ENCODE data around the gene LRRTM4.

The LRRTM4 gene

DNA sequence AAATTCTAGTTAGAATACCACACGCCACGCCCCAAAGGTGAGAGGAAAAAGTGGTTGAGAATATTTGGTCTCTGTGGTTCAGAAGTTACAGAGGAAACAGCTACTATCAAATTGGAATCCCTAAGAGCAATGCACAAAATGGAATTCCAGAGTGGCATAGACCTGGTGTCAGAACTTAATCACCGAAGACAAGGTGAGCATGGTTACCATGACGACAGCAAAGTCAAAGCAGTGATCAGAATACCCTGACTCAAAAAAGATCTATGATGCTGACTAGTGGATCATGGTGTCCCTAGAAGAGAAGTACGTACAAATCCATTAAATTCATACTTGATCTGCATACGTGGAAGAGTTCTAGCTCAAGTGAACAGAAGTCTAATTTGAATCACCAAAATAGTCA lies 14.5 kb downstream of the LRRTM4 start:
- H3K36me3 Mint-ChIP-seq = no peaks in the 10 kb centered on the region

GRCh38 chr2:77488141-77488540 lies 34.0 kb downstream of the LRRTM4 start:
- H3K27ac Mint-ChIP-seq = no peak overlapping the region
- H3K36me3 Mint-ChIP-seq = no peaks in the 10 kb centered on the region
- H3K4me1 Mint-ChIP-seq = no peaks in the 10 kb centered on the region
- no peaks in the 10 kb centered on the region for H3K27me3 Mint-ChIP-seq
- no peak overlapping the region for H3K4me3 Mint-ChIP-seq
- no peaks in the 10 kb centered on the region for H3K9me3 Mint-ChIP-seq

More for the DNA sequence above, 14.5 kb downstream of the LRRTM4 start:
- Mint-ChIP-seq H3K27me3 (no peaks in the 10 kb centered on the region), H3K9me3 (no peaks in the 10 kb centered on the region), H3K27ac (no peak overlapping the region), H3K4me3 (no peak overlapping the region), H3K4me1 (no peaks in the 10 kb centered on the region)

GRCh38 chr2:77487074-77487803 lies 34.9 kb downstream of the LRRTM4 start:
- no peaks in the 10 kb centered on the region for H3K36me3 Mint-ChIP-seq
- no peaks in the 10 kb centered on the region for H3K4me1 Mint-ChIP-seq
- no peak overlapping the region for H3K4me3 Mint-ChIP-seq
- H3K9me3 Mint-ChIP-seq = no peaks in the 10 kb centered on the region
- H3K27ac Mint-ChIP-seq = no peak overlapping the region
- no peaks in the 10 kb centered on the region for H3K27me3 Mint-ChIP-seq

DNA sequence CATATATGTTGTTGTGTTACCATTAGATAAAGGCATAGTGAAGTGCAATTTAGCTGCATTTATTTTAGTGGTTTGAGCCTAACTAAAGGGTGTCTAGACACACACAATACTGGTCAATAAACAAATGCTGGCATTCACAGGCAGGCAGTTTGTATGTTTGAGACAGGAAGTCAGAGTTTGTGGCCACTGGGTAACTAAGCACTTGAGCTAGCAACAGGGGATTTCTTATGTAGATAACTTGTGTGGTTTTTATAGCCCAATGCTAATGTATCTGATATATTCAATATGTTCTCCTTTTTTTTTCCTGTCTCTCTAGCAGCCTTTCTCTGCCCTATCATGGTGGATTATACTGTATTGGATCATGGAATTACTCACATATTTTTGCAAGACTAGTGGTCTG lies 38.1 kb downstream of the LRRTM4 start:
- Mint-ChIP-seq H3K9me3 (peaks cover 10% of the 10 kb centered on the region), H3K4me3 (no peak overlapping the region), H3K27ac (no peak overlapping the region), H3K4me1 (no peaks in the 10 kb centered on the region), H3K36me3 (no peaks in the 10 kb centered on the region), H3K27me3 (no peaks in the 10 kb centered on the region)

DNA sequence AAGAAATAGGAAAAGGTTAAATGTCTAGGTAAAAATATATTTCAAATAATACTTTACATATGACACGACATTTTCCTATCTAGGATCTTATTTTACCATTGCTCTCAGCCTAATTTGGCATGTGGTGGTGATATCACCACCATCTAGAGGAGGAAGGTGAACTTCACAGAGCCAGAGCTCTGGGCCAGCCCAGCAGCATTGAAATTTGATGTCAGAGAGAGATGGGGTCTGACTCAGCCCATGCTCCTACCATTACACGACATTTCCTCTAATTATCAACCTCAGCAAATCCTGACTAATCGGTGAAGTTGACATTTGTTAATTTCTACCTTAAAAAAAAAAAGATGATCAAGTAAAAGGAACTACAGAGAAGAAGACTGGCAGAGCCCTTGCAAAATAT lies 42.3 kb downstream of the LRRTM4 start:
- Mint-ChIP-seq H3K27ac (no peak overlapping the region), H3K4me3 (no peak overlapping the region), H3K27me3 (no peaks in the 10 kb centered on the region), H3K36me3 (no peaks in the 10 kb centered on the region), H3K9me3 (peaks cover 15% of the 10 kb centered on the region), H3K4me1 (no peaks in the 10 kb centered on the region)

GRCh38 chr2:77479395-77479794 lies 42.8 kb downstream of the LRRTM4 start:
- Mint-ChIP-seq H3K36me3 (no peaks in the 10 kb centered on the region), H3K4me1 (no peaks in the 10 kb centered on the region), H3K27me3 (no peaks in the 10 kb centered on the region), H3K4me3 (no peak overlapping the region), H3K9me3 (peaks cover 15% of the 10 kb centered on the region), H3K27ac (no peak overlapping the region)

GRCh38 chr2:77470096-77470495 lies 52.1 kb downstream of the LRRTM4 start:
- H3K9me3 Mint-ChIP-seq = no peaks in the 10 kb centered on the region
- H3K4me1 Mint-ChIP-seq = no peaks in the 10 kb centered on the region
- no peaks in the 10 kb centered on the region for H3K36me3 Mint-ChIP-seq
- H3K27ac Mint-ChIP-seq = no peak overlapping the region
- H3K27me3 Mint-ChIP-seq = no peaks in the 10 kb centered on the region
- H3K4me3 Mint-ChIP-seq = no peak overlapping the region

- H3K4me1 Mint-ChIP-seq = no peaks in the 10 kb centered on the region
- no peaks in the 10 kb centered on the region for H3K27me3 Mint-ChIP-seq
- no peak overlapping the region for H3K27ac Mint-ChIP-seq
- no peak overlapping the region for H3K4me3 Mint-ChIP-seq
- no peaks in the 10 kb centered on the region for H3K9me3 Mint-ChIP-seq
- H3K36me3 Mint-ChIP-seq = no peaks in the 10 kb centered on the region
Observed at GRCh38 chr2:77469106-77469505, 53.1 kb downstream of the LRRTM4 start.

DNA sequence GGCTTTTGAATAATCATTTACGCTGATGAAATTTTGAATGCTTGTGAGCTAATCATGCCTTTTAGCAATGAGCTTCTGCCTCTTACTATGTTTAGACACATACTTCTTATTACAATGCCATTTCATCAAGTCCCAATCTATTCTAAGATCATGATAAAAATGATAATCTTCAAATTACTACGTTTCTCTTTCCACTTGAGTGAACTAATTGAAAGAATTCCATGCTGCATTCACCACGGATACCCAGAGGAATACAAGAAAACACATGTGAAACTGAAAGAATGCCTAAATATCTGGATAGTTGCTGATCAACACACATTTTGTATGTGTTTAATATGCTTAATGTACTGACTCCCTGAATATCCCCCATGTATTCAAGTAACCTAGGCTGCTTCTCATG lies 62.3 kb downstream of the LRRTM4 start:
- Mint-ChIP-seq H3K27ac (no peak overlapping the region), H3K27me3 (no peaks in the 10 kb centered on the region)

GRCh38 chr2:77458216-77458615 lies 64.0 kb downstream of the LRRTM4 start:
- no peaks in the 10 kb centered on the region for H3K27me3 Mint-ChIP-seq
- H3K4me1 Mint-ChIP-seq = no peaks in the 10 kb centered on the region
- H3K36me3 Mint-ChIP-seq = no peaks in the 10 kb centered on the region
- no peak overlapping the region for H3K4me3 Mint-ChIP-seq
- no peaks in the 10 kb centered on the region for H3K9me3 Mint-ChIP-seq
- H3K27ac Mint-ChIP-seq = no peak overlapping the region

More for the DNA sequence above, 62.3 kb downstream of the LRRTM4 start:
- Mint-ChIP-seq H3K36me3 (no peaks in the 10 kb centered on the region), H3K9me3 (no peaks in the 10 kb centered on the region), H3K4me3 (no peak overlapping the region), H3K4me1 (no peaks in the 10 kb centered on the region)

DNA sequence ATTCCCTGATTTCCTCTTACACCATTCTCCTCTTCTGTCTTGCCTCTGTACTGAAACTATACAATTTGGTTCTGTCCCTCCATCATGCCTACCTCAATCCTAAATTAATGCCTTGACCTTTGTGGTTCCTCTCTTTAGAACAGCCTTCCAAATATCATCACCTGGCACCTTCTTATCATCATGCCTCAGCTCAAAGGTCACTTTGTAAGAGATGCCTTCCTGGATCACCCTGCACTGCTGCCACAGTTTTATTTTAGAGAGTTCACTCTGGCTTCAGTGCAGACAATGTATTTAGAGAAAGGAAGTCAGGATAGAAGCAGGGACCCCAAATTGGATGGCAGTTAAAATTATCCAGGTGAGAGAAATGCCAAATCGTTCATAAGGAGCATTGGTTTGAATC lies 64.5 kb downstream of the LRRTM4 start:
- H3K4me3 Mint-ChIP-seq = no peak overlapping the region
- H3K36me3 Mint-ChIP-seq = no peaks in the 10 kb centered on the region

GRCh38 chr2:77443076-77443475 lies 79.1 kb downstream of the LRRTM4 start:
- H3K27ac Mint-ChIP-seq = no peak overlapping the region
- no peak overlapping the region for H3K4me3 Mint-ChIP-seq
- H3K27me3 Mint-ChIP-seq = no peaks in the 10 kb centered on the region
- peaks cover 4% of the 10 kb centered on the region for H3K9me3 Mint-ChIP-seq
- H3K4me1 Mint-ChIP-seq = no peaks in the 10 kb centered on the region
- no peaks in the 10 kb centered on the region for H3K36me3 Mint-ChIP-seq

More for the DNA sequence above, 64.5 kb downstream of the LRRTM4 start:
- Mint-ChIP-seq H3K4me1 (no peaks in the 10 kb centered on the region), H3K27me3 (no peaks in the 10 kb centered on the region), H3K9me3 (no peaks in the 10 kb centered on the region), H3K27ac (no peak overlapping the region)

GRCh38 chr2:77434880-77435279 lies 87.3 kb downstream of the LRRTM4 start:
- Mint-ChIP-seq H3K9me3 (no peaks in the 10 kb centered on the region), H3K27me3 (no peaks in the 10 kb centered on the region), H3K4me3 (no peak overlapping the region), H3K27ac (no peak overlapping the region), H3K4me1 (no peaks in the 10 kb centered on the region), H3K36me3 (no peaks in the 10 kb centered on the region)

- no peaks in the 10 kb centered on the region for H3K9me3 Mint-ChIP-seq
- no peaks in the 10 kb centered on the region for H3K4me1 Mint-ChIP-seq
- H3K36me3 Mint-ChIP-seq = no peaks in the 10 kb centered on the region
- no peaks in the 10 kb centered on the region for H3K27me3 Mint-ChIP-seq
- H3K27ac Mint-ChIP-seq = no peak overlapping the region
- H3K4me3 Mint-ChIP-seq = no peak overlapping the region
Observed at GRCh38 chr2:77428946-77429345, 93.2 kb downstream of the LRRTM4 start.

DNA sequence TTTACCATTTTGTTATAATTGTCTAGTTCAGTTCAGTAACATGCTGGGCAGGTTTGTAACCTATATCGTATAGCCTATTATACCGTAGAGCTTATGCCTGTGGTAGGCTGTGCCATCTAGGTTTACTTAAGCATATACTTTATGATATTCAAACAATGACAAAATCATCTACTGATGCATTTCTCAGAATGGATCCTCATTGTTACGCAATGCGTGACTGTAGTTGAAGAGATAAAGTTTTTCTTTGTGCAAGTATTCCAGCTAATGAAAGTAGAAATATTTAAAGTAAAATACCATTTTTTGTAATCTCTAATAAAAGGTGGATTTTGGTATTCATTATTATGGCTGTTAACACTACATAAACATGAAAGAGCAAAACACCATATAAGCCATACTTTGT lies 100.2 kb downstream of the LRRTM4 start:
- H3K4me1 Mint-ChIP-seq = no peaks in the 10 kb centered on the region
- no peaks in the 10 kb centered on the region for H3K27me3 Mint-ChIP-seq
- peaks cover 6% of the 10 kb centered on the region for H3K9me3 Mint-ChIP-seq
- no peak overlapping the region for H3K27ac Mint-ChIP-seq
- no peaks in the 10 kb centered on the region for H3K36me3 Mint-ChIP-seq
- no peak overlapping the region for H3K4me3 Mint-ChIP-seq

GRCh38 chr2:77418537-77418936 lies 103.6 kb downstream of the LRRTM4 start:
- Mint-ChIP-seq H3K9me3 (peaks cover 11% of the 10 kb centered on the region), H3K27ac (no peak overlapping the region), H3K27me3 (no peaks in the 10 kb centered on the region), H3K36me3 (no peaks in the 10 kb centered on the region), H3K4me1 (no peaks in the 10 kb centered on the region), H3K4me3 (no peak overlapping the region)

DNA sequence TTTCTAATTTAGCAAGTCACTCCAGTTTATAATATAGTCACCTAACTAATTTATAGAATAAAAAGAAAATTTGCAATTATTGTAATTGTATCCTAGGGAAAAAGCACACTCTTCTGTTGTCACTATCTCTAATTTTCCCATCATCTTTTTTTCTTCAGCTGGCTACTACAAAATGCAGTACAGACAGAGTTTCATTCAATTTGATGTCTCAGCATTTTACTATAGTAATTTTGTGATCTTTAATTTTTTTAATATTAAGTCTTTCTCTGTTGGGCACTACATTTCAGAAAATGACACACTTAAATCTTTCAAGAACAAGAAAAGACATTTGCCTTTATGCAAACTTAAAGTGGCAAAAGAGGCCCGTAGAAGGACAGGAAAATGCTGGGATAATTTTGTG lies 118.0 kb downstream of the LRRTM4 start:
- Mint-ChIP-seq H3K4me3 (no peak overlapping the region), H3K9me3 (peaks cover 25% of the 10 kb centered on the region), H3K27me3 (no peaks in the 10 kb centered on the region), H3K27ac (no peak overlapping the region), H3K4me1 (no peaks in the 10 kb centered on the region), H3K36me3 (no peaks in the 10 kb centered on the region)

Measured in activated naive CD4-positive, alpha-beta T cell treated with anti-CD3 and anti-CD28 coated beads, Interleukin-2, amount 50 U/mL, for 24 hours (primary cell).